ENCODE results near the gene CHI3L1.

Gene CHI3L1

GRCh38 chr1:203165101-203165799 is 21.3 kb downstream of the CHI3L1 start:
- H3K36me3 ChIP-seq (ENCODE audit: insufficient read depth, low read length) = no peaks in the 10 kb centered on the region
- no peak overlapping the region for H3K27ac ChIP-seq (ENCODE audit: low read depth, low read length)
- no peak overlapping the region for H3K9ac ChIP-seq (ENCODE audit: low read length)
- H3K9me3 ChIP-seq (ENCODE audit: low read length) = no peaks in the 10 kb centered on the region
- H3K27me3 ChIP-seq (ENCODE audit: control insufficient read depth in 1 of 2, insufficient read depth in 2 of 2, low read length in 2 of 2) = no peaks in the 10 kb centered on the region
- no peak overlapping the region for H3K4me3 ChIP-seq (ENCODE audit: low read depth in 1 of 2, low read length in 2 of 2)
- H3K4me1 ChIP-seq (ENCODE audit: insufficient read depth, low read length) = no peaks in the 10 kb centered on the region

GRCh38 chr1:203163891-203164635 is 22.4 kb downstream of the CHI3L1 start:
- Histone ChIP-seq H3K4me3 (ENCODE audit: low read depth in 1 of 2, low read length in 2 of 2) (no peak overlapping the region), H3K27me3 (ENCODE audit: control insufficient read depth in 1 of 2, insufficient read depth in 2 of 2, low read length in 2 of 2) (no peaks in the 10 kb centered on the region), H3K9ac (ENCODE audit: low read length) (no peak overlapping the region), H3K4me1 (ENCODE audit: insufficient read depth, low read length) (no peaks in the 10 kb centered on the region), H3K9me3 (ENCODE audit: low read length) (no peaks in the 10 kb centered on the region), H3K36me3 (ENCODE audit: insufficient read depth, low read length) (no peaks in the 10 kb centered on the region), H3K27ac (ENCODE audit: low read depth, low read length) (no peak overlapping the region)

GRCh38 chr1:203162403-203162802 is 24.1 kb downstream of the CHI3L1 start:
- Histone ChIP-seq H3K27me3 (ENCODE audit: control insufficient read depth in 1 of 2, insufficient read depth in 2 of 2, low read length in 2 of 2) (no peaks in the 10 kb centered on the region), H3K9me3 (ENCODE audit: low read length) (no peaks in the 10 kb centered on the region), H3K4me3 (ENCODE audit: low read depth in 1 of 2, low read length in 2 of 2) (no peak overlapping the region), H3K36me3 (ENCODE audit: insufficient read depth, low read length) (no peaks in the 10 kb centered on the region), H3K27ac (ENCODE audit: low read depth, low read length) (no peak overlapping the region), H3K4me1 (ENCODE audit: insufficient read depth, low read length) (no peaks in the 10 kb centered on the region), H3K9ac (ENCODE audit: low read length) (no peak overlapping the region)

- no peak overlapping the region for H3K27ac ChIP-seq (ENCODE audit: low read depth, low read length)
- no peak overlapping the region for H3K9ac ChIP-seq (ENCODE audit: low read length)
- no peaks in the 10 kb centered on the region for H3K4me1 ChIP-seq (ENCODE audit: insufficient read depth, low read length)
- H3K9me3 ChIP-seq (ENCODE audit: low read length) = no peaks in the 10 kb centered on the region
- H3K36me3 ChIP-seq (ENCODE audit: insufficient read depth, low read length) = no peaks in the 10 kb centered on the region
- no peaks in the 10 kb centered on the region for H3K27me3 ChIP-seq (ENCODE audit: control insufficient read depth in 1 of 2, insufficient read depth in 2 of 2, low read length in 2 of 2)
- no peak overlapping the region for H3K4me3 ChIP-seq (ENCODE audit: low read depth in 1 of 2, low read length in 2 of 2)
These were observed 24.8 kb downstream of the CHI3L1 start for GRCh38 chr1:203161703-203162102.

- no peaks in the 10 kb centered on the region for H3K4me1 ChIP-seq (ENCODE audit: insufficient read depth, low read length)
- no peak overlapping the region for H3K27ac ChIP-seq (ENCODE audit: low read depth, low read length)
- H3K9ac ChIP-seq (ENCODE audit: low read length) = no peak overlapping the region
- H3K36me3 ChIP-seq (ENCODE audit: insufficient read depth, low read length) = no peaks in the 10 kb centered on the region
- H3K4me3 ChIP-seq (ENCODE audit: low read depth in 1 of 2, low read length in 2 of 2) = no peak overlapping the region
- H3K27me3 ChIP-seq (ENCODE audit: control insufficient read depth in 1 of 2, insufficient read depth in 2 of 2, low read length in 2 of 2) = no peaks in the 10 kb centered on the region
- no peaks in the 10 kb centered on the region for H3K9me3 ChIP-seq (ENCODE audit: low read length)
These were observed 25.3 kb downstream of the CHI3L1 start for GRCh38 chr1:203161175-203161574.

- H3K4me1 ChIP-seq (ENCODE audit: insufficient read depth, low read length) = no peaks in the 10 kb centered on the region
- H3K4me3 ChIP-seq (ENCODE audit: low read depth in 1 of 2, low read length in 2 of 2) = no peak overlapping the region
- no peak overlapping the region for H3K9ac ChIP-seq (ENCODE audit: low read length)
- no peak overlapping the region for H3K27ac ChIP-seq (ENCODE audit: low read depth, low read length)
- H3K9me3 ChIP-seq (ENCODE audit: low read length) = no peaks in the 10 kb centered on the region
- no peaks in the 10 kb centered on the region for H3K36me3 ChIP-seq (ENCODE audit: insufficient read depth, low read length)
- no peaks in the 10 kb centered on the region for H3K27me3 ChIP-seq (ENCODE audit: control insufficient read depth in 1 of 2, insufficient read depth in 2 of 2, low read length in 2 of 2)
These were observed 26.7 kb downstream of the CHI3L1 start for GRCh38 chr1:203159844-203160243.

- H3K9me3 ChIP-seq (ENCODE audit: low read length) = no peaks in the 10 kb centered on the region
- H3K4me1 ChIP-seq (ENCODE audit: insufficient read depth, low read length) = no peaks in the 10 kb centered on the region
- H3K27me3 ChIP-seq (ENCODE audit: control insufficient read depth in 1 of 2, insufficient read depth in 2 of 2, low read length in 2 of 2) = peaks cover 0 to 5% of the 10 kb centered on the region in 2 donors
- no peaks in the 10 kb centered on the region for H3K36me3 ChIP-seq (ENCODE audit: insufficient read depth, low read length)
- H3K4me3 ChIP-seq (ENCODE audit: low read depth in 1 of 2, low read length in 2 of 2) = no peak overlapping the region
- no peak overlapping the region for H3K27ac ChIP-seq (ENCODE audit: low read depth, low read length)
- H3K9ac ChIP-seq (ENCODE audit: low read length) = no peak overlapping the region
These were observed 27.4 kb downstream of the CHI3L1 start for GRCh38 chr1:203158960-203159665.

GRCh38 chr1:203158423-203158822 is 28.1 kb downstream of the CHI3L1 start:
- no peaks in the 10 kb centered on the region for H3K36me3 ChIP-seq (ENCODE audit: insufficient read depth, low read length)
- H3K9me3 ChIP-seq (ENCODE audit: low read length) = no peaks in the 10 kb centered on the region
- H3K4me3 ChIP-seq (ENCODE audit: low read depth in 1 of 2, low read length in 2 of 2) = no peak overlapping the region
- no peak overlapping the region for H3K9ac ChIP-seq (ENCODE audit: low read length)
- H3K4me1 ChIP-seq (ENCODE audit: insufficient read depth, low read length) = no peaks in the 10 kb centered on the region
- no peak overlapping the region for H3K27ac ChIP-seq (ENCODE audit: low read depth, low read length)
- H3K27me3 ChIP-seq (ENCODE audit: control insufficient read depth in 1 of 2, insufficient read depth in 2 of 2, low read length in 2 of 2) = peaks cover 0 to 5% of the 10 kb centered on the region in 2 donors

GRCh38 chr1:203156280-203156679 is 30.2 kb downstream of the CHI3L1 start:
- H3K9me3 ChIP-seq (ENCODE audit: low read length) = no peaks in the 10 kb centered on the region
- H3K36me3 ChIP-seq (ENCODE audit: insufficient read depth, low read length) = no peaks in the 10 kb centered on the region
- H3K9ac ChIP-seq (ENCODE audit: low read length) = no peak overlapping the region
- H3K27me3 ChIP-seq (ENCODE audit: control insufficient read depth in 1 of 2, insufficient read depth in 2 of 2, low read length in 2 of 2) = peaks cover 0 to 5% of the 10 kb centered on the region in 2 donors
- H3K27ac ChIP-seq (ENCODE audit: low read depth, low read length) = no peak overlapping the region
- H3K4me1 ChIP-seq (ENCODE audit: insufficient read depth, low read length) = no peaks in the 10 kb centered on the region
- no peak overlapping the region for H3K4me3 ChIP-seq (ENCODE audit: low read depth in 1 of 2, low read length in 2 of 2)

- no peaks in the 10 kb centered on the region for H3K36me3 ChIP-seq (ENCODE audit: insufficient read depth, low read length)
- H3K4me1 ChIP-seq (ENCODE audit: insufficient read depth, low read length) = no peaks in the 10 kb centered on the region
- no peak overlapping the region for H3K27ac ChIP-seq (ENCODE audit: low read depth, low read length)
These were observed 32.3 kb downstream of the CHI3L1 start for GRCh38 chr1:203153989-203154821.

More at GRCh38 chr1:203153989-203154821, 32.3 kb downstream of the CHI3L1 start:
- Histone ChIP-seq H3K27me3 (ENCODE audit: control insufficient read depth in 1 of 2, insufficient read depth in 2 of 2, low read length in 2 of 2) (peaks cover 0 to 5% of the 10 kb centered on the region in 2 donors), H3K9ac (ENCODE audit: low read length) (no peak overlapping the region), H3K4me3 (ENCODE audit: low read depth in 1 of 2, low read length in 2 of 2) (no peak overlapping the region), H3K9me3 (ENCODE audit: low read length) (no peaks in the 10 kb centered on the region)
